SK-N-SH (cell line): Measurements from ENCODE around the gene ADGRF4. TPM values are rescaled to one million over a fixed set of nuclear protein-coding genes. Genes with fewer than 3 reads are reported as not detected.

Experiments used
- CTCF ChIA-PET: fragments of 300-600, 350-600 bp; formaldehyde crosslinking; extraction: SDS; loops from one replicate; lab custom pipeline; 2021; lab: Yijun Ruan, JAX
- POLR2A ChIA-PET: fragments of 350-600 bp; sonication (Branson Sonifier 250); formaldehyde crosslinking; extraction: SDS; loops from one replicate; lab custom pipeline; 2020; ENCODE audit warnings: antibody characterized with exemption, inconsistent platforms; lab: Yijun Ruan, JAX
- DNase-seq: peaks from one replicate; pipeline ENCODE4 v3.0.0; 2012
- H2AFZ ChIP-seq: fragments of 200-600 bp; sonication (generic); 2 replicates; pipeline ENCODE4 v1.8.1; 2016; ENCODE audit warnings: antibody characterized with exemption, mild to moderate bottlenecking, low read depth
- H3F3A ChIP-seq: fragments of 200-600 bp; sonication (generic); replicated peaks from 2 replicates; pipeline ENCODE3; 2016; ENCODE audit warnings: antibody characterized with exemption, mild to moderate bottlenecking; ENCODE audit not compliant: insufficient read depth
- H3K27ac ChIP-seq, 2 experiments: fragments of 200-500 bp in 1 of 2; fragments of 200-600 bp in 1 of 2; sonication (Bioruptor generic) in 1 of 2; sonication (generic), shearing (Covaris generic) in 1 of 2; 2 replicates each; pipeline versions ENCODE4 v1.5.1 to v1.6.1; 2014 to 2016; ENCODE audit warnings: low read depth in 2 of 2, inconsistent platforms in 1 of 2, low read length in 1 of 2, mild to moderate bottlenecking in 1 of 2, mixed read lengths in 1 of 2
- H3K27me3 ChIP-seq: fragments of 200-600 bp; sonication (generic), shearing (Covaris generic); 2 replicates; pipeline ENCODE4 v1.6.1; 2016; ENCODE audit warnings: mixed run types; ENCODE audit not compliant: insufficient read depth
- H3K36me3 ChIP-seq, 2 experiments: fragments of 200-500 bp in 1 of 2; fragments of 200-600 bp in 1 of 2; sonication (Bioruptor generic) in 1 of 2; sonication (generic) in 1 of 2; replicated peaks in 1 of 2; 2 replicates each; pipeline versions ENCODE3 to v1.5.1; 2014 to 2016; ENCODE audit warnings: low read length in 1 of 2, mild to moderate bottlenecking in 1 of 2; ENCODE audit not compliant: insufficient read depth in 2 of 2, control insufficient read depth in 1 of 2
- H3K4me1 ChIP-seq, 2 experiments: fragments of 200-500 bp in 1 of 2; fragments of 200-600 bp in 1 of 2; sonication (Bioruptor generic) in 1 of 2; sonication (generic), shearing (Covaris generic) in 1 of 2; 2 replicates each; pipeline versions ENCODE4 v1.5.1 to v1.6.1; 2014 to 2016; ENCODE audit warnings: low read depth in 1 of 2, low read length in 1 of 2, mixed run types in 1 of 2; ENCODE audit not compliant: insufficient read depth in 2 of 2, control insufficient read depth in 1 of 2
- H3K4me2 ChIP-seq: fragments of 200-600 bp; sonication (generic), shearing (Covaris generic); 2 replicates; pipeline ENCODE4 v1.6.1; 2017; ENCODE audit warnings: mixed run types
- H3K4me3 ChIP-seq, 2 experiments: fragments of 200-500 bp in 1 of 2; fragments of 200-600 bp in 1 of 2; sonication (Bioruptor generic) in 1 of 2; sonication (generic), shearing (Covaris generic) in 1 of 2; 2 replicates each; pipeline versions ENCODE4 v1.5.1 to v1.8.1; 2014 to 2016; ENCODE audit warnings: low read depth in 2 of 2, inconsistent platforms in 1 of 2, low read length in 1 of 2, mild to moderate bottlenecking in 1 of 2, mixed read lengths in 1 of 2, moderate library complexity in 1 of 2
- H3K79me2 ChIP-seq: fragments of 200-600 bp; sonication (generic); 2 replicates; pipeline ENCODE4 v1.8.1; 2017; ENCODE audit warnings: mild to moderate bottlenecking; ENCODE audit not compliant: insufficient read depth
- H3K9ac ChIP-seq: fragments of 200-600 bp; sonication (generic); 2 replicates; pipeline ENCODE4 v1.6.1; 2017; ENCODE audit warnings: mixed run types
- H3K9me2 ChIP-seq: fragments of 200-600 bp; sonication (generic); 2 replicates; pipeline ENCODE4 v1.6.1; 2017; ENCODE audit warnings: mixed run types
- H3K9me3 ChIP-seq: fragments of 200-600 bp; sonication (generic); 2 replicates; pipeline ENCODE4 v1.6.1; 2017; ENCODE audit warnings: mixed run types, mild to moderate bottlenecking, moderate library complexity
- H4K20me1 ChIP-seq: fragments of 200-600 bp; sonication (generic); 2 replicates; pipeline ENCODE4 v1.6.1; 2017; ENCODE audit warnings: mild to moderate bottlenecking, mixed run types; ENCODE audit not compliant: insufficient read depth
- CHD2 ChIP-seq: fragments of 150-350 bp; IDR thresholded peaks from 2 replicates; pipeline ENCODE4 v1.6.1; 2018; ENCODE audit warnings: low read length; ENCODE audit not compliant: partially characterized antibody
- CTCF ChIP-seq: fragments of 200-600 bp; sonication (generic); IDR thresholded peaks from 2 replicates; pipeline ENCODE4 v1.6.1; 2017; ENCODE audit warnings: antibody characterized with exemption, mild to moderate bottlenecking, moderate library complexity
- ELF1 ChIP-seq: IDR thresholded peaks from 2 replicates; pipeline ENCODE4 v1.4.0; 2012
- FOSL2 ChIP-seq: IDR thresholded peaks from 2 replicates; pipeline ENCODE4 v1.4.0; 2012; ENCODE audit warnings: low read depth, mild to moderate bottlenecking, moderate library complexity, borderline replicate concordance
- FOXJ3 ChIP-seq: sonication (generic); formaldehyde crosslinking; IDR thresholded peaks from 2 replicates; pipeline ENCODE4 v1.5.1; 2020; ENCODE audit warnings: mild to moderate bottlenecking, missing genetic modification reagents
- IRF3 ChIP-seq: fragments of 150-350 bp; IDR thresholded peaks from 2 replicates; pipeline ENCODE4 v1.6.1; 2016; ENCODE audit warnings: mild to moderate bottlenecking, low read depth, low read length
- MAX ChIP-seq: IDR thresholded peaks from 2 replicates; pipeline ENCODE4 v1.4.0; 2012; ENCODE audit warnings: low read depth
- NFIC ChIP-seq: IDR thresholded peaks from 2 replicates; pipeline ENCODE4 v1.4.0; 2012; ENCODE audit warnings: borderline replicate concordance
- NRF1 ChIP-seq: IDR thresholded peaks from 2 replicates; pipeline ENCODE4 v1.6.1; 2012; ENCODE audit warnings: low read depth, mild to moderate bottlenecking, low read length
- RAD21 ChIP-seq: IDR thresholded peaks from 2 replicates; pipeline ENCODE4 v1.6.1; 2012; ENCODE audit warnings: mild to moderate bottlenecking, low read length
- RCOR1 ChIP-seq: fragments of 150-350 bp; IDR thresholded peaks from 2 replicates; pipeline ENCODE4 v1.6.1; 2017; ENCODE audit warnings: antibody characterized with exemption, low read length
- REST ChIP-seq: IDR thresholded peaks from 2 replicates; pipeline ENCODE4 v1.6.1; 2012; ENCODE audit warnings: mild to moderate bottlenecking, low read depth, low read length, moderate library complexity
- RXRA ChIP-seq: IDR thresholded peaks from 2 replicates; pipeline ENCODE4 v1.4.0; 2012; ENCODE audit warnings: low read depth, mild to moderate bottlenecking, borderline replicate concordance
- SIN3A ChIP-seq: IDR thresholded peaks from 2 replicates; pipeline ENCODE4 v1.6.1; 2012; ENCODE audit warnings: low read depth, mild to moderate bottlenecking, low read length, moderate library complexity, borderline replicate concordance
- SMC3 ChIP-seq: IDR thresholded peaks from 2 replicates; pipeline ENCODE4 v1.6.1; 2012; ENCODE audit warnings: low read depth, low read length, improper control_type of control experiment
- TEAD4 ChIP-seq: IDR thresholded peaks from 2 replicates; pipeline ENCODE4 v1.4.0; 2012; ENCODE audit warnings: mild to moderate bottlenecking, borderline replicate concordance; ENCODE audit not compliant: insufficient read depth
- ZBTB33 ChIP-seq: IDR thresholded peaks from 2 replicates; pipeline ENCODE4 v1.4.0; 2012; ENCODE audit warnings: low read depth, borderline replicate concordance
- WGBS: methylation state at CpG from one replicate; pipeline ENCODE4 v1.1.6; 2017; ENCODE audit warnings: low lambda C conversion rate; 5-methylcytosine and 5-hydroxymethylcytosine counted together
- polyA plus RNA-seq, 3 experiments: library from polyadenylated mRNA; depleted of rRNA; stranded (reverse); fragments of >200 nt; gene quantifications; 2 replicates each; pipeline ENCODE4 v1.2.3, GENCODE V29; 2012

The ADGRF4 gene
- polyA plus RNA-seq, 1 of the 3 experiments (the other 2 are of a cell fraction), result not detected

GRCh38 chr6:47752801-47753200 lies 54.4 kb downstream of the ADGRF4 start (continued):
- no peak for TF ChIP-seq SIN3A
- no peak for TF ChIP-seq IRF3
- TF ChIP-seq MAX, result no peak
- no peak for TF ChIP-seq TEAD4
- TF ChIP-seq, all 33 proteins: peak for 0

GRCh38 chr6:47759364-47759763 lies 61.0 kb downstream of the ADGRF4 start:
- H3K36me3 ChIP-seq, result no peaks in the 10 kb centered on the region
- POLR2A ChIA-PET, result no interaction called here
- WGBS, result 0% methylated on average over 1 of the region's 1 CpG
- H3K79me2 ChIP-seq, result no peaks in the 10 kb centered on the region
- H3K4me2 ChIP-seq, result no peak overlapping the region
- no peak for DNase-seq
- TF ChIP-seq RXRA, result no peak
- no peak for TF ChIP-seq NFIC
- TF ChIP-seq ELF1, result no peak
- TF ChIP-seq SIN3A, result no peak
- TF ChIP-seq NRF1, result no peak
- no peak for TF ChIP-seq FOXJ3
- no peak for TF ChIP-seq ZBTB33
- TF ChIP-seq RAD21, result no peak
- TF ChIP-seq CTCF, result no peak
- no peak for TF ChIP-seq SMC3
- TF ChIP-seq IRF3, result no peak
- TF ChIP-seq REST, result no peak
- no peak for TF ChIP-seq RCOR1
- TF ChIP-seq CHD2, result no peak
- TF ChIP-seq FOSL2, result no peak
- TF ChIP-seq, all 33 proteins: peak for 0
- CTCF ChIA-PET, result interaction anchor here (0.8 kb wide), 1 partner anchor 12 kb away, joined by 3 read pairs; no protein-coding TSS in a partner anchor
- H3K9me3 ChIP-seq, result no peaks in the 10 kb centered on the region
- H3K27ac ChIP-seq, result no peak overlapping the region
- no peaks in the 10 kb centered on the region; the same call in 1 of the 2 replicates for H3K27me3 ChIP-seq
- H3K4me1 ChIP-seq, result no peaks in the 10 kb centered on the region
- no peak overlapping the region for H2AFZ ChIP-seq
- no peak overlapping the region for H3K4me3 ChIP-seq
- no peaks in the 10 kb centered on the region for H3K9me2 ChIP-seq
- no peak overlapping the region for H3K9ac ChIP-seq
- no peaks in the 10 kb centered on the region for H4K20me1 ChIP-seq
- H3F3A ChIP-seq, result no peaks in the 10 kb centered on the region
